GM19240 (cell line): ENCODE data around the gene GTPBP2.
"Not testable (repeated sequence)": the region's sequence is repeated elsewhere in the genome, so short reads cannot be mapped to it uniquely, and the experiment has no call there.

Experiments
- DNase-seq: peaks from one replicate; pipeline ENCODE4 v3.0.0; 2011; ENCODE audit warnings: low spot score; ENCODE audit not compliant: insufficient read length

Gene GTPBP2

GRCh38 chr6:43623880-43624785 is 4.9 kb downstream of the GTPBP2 start:
- no peak for DNase-seq

DNA sequence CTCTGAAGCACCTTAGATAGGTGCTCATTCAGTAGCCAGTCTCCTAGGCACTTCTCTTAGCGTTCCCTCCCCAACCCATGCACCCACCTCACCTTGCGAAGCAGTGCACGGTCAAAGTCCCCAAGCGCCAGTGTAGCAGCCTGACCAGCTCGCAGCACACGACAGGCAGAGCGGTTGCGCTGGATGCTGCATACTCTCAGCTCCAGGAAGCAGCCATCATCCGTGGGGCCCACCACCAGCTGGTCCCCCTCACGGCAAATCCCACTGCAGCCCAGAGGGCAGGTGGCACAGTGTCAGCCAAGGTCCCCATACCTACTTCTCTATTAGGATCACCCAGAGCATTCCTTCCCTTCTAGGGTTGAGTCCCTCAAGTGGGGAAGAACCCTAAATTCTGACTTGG is 6.5 kb downstream of the GTPBP2 start:
- DNase-seq: no peak

- no peak for DNase-seq
These were observed 7.3 kb downstream of the GTPBP2 start for GRCh38 chr6:43621836-43622180.

DNA sequence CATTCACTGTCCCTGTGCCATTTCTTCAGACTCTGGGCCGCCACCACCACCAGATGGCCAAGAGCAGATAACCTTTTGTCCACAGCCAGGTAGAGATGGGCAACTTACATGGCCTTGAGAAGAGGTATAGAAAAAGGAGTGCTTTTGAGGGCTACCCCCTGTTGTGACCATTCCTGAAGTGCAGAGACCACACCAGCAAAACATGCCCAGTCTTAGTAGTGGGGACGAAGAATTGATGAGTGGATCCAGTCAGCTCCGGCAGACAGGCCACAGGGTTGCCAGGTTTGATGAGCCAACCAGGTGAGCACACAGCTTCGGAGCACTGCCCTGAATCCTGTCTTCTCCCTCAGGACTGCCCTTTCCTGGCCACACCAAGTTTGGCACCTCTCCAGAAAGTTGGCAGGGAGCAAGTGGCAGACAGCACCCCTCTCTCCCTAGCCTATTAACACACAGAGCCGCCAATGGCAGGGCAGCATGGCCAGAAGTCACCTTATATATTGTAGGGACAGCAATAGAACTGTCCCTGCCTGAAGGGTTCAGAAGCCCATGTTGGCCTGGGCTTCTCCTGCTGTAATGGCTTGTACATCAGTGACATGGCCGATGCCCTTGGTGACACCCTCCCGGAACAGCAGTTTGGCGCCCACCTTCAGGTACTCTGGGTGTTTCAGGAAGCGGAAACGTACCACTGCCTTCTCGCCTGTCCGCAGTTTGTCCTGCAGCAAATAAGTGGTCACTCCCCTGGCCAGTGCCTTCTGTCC is 7.8 kb downstream of the GTPBP2 start:
- no peak for DNase-seq

- DNase-seq: no peak
These were observed 12.2 kb downstream of the GTPBP2 start for GRCh38 chr6:43616725-43617472.

DNA sequence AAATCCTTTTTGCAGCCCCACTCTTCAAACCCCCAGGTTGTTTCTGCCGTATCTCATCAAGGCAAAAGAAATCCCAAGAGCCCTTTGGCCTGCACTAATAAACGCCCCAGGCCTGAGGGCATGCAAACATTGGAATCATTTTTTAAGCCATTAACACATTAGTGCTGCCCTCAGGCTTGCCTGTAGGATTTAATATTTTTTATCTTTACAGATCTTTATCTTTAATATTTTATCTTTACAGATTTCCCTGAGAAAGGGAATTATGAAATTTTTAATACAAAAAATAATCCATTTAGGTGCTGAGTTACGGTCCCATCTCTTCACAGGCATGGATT is 14.7 kb downstream of the GTPBP2 start:
- no peak for DNase-seq

GRCh38 chr6:43613721-43614395 is 15.2 kb downstream of the GTPBP2 start:
- DNase-seq: no peak

DNA sequence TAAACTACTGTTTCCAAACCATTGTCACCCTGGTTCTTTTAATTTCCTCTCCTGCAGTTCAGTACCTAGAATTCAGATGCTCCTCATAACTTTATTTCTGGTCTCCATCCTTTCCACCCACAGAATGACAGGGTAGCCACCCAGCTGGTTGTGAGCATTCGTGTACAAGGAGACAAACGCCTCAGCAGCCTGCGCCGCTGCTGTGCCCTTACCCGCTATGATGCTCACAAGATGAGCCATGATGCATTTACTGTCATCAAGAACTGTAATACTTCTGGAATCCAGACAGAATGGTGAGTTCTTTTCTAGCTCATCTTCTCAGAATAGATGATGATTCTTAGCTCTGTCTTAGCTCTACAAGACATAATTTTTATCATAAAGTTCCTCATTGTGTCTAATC is 18.6 kb downstream of the GTPBP2 start:
- DNase-seq: no peak

DNA sequence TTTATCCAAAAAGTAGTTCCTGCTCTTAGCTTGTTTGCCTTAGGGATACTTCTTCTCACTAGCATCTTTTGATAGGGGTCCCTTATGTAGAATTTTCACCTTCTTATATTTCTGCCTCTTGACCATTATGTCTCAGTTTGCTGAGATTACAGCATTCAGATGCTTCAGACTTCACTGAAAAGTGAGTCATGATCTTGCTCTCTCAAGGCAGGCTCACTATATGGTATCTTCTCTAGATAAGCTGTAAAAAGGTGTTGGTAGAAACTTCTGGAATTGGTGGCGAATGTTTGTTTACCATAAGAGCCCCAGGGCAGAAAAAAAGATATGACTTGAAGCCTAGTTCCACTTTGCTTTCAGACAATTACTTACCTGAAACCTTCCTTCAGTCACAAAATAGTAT is 19.7 kb downstream of the GTPBP2 start:
- DNase-seq: no peak

GRCh38 chr6:43608807-43609206 is 20.3 kb downstream of the GTPBP2 start:
- no peak for DNase-seq

DNA sequence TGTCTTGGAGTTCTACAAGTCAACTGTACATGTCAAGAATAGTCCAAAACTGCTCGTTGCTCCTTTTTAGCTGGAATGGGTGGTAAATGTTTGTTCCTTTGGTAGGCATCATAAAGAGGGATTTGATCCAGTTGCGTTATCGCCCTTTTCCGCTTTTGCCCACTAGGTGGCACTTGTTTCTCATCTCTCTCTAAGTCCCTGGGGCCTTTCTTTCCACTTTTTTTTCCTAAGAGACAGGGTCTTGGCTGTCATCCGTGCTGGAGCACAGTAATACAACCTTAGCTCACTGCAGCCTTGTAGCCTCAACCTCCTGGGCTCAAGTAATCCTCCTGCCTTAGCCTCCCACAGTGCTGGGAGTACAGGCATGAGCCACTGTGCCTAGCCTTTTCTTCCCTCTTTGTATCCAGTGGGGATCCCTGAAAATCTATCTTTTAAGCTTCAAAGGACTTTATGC is 20.7 kb downstream of the GTPBP2 start:
- DNase-seq: no peak

DNA sequence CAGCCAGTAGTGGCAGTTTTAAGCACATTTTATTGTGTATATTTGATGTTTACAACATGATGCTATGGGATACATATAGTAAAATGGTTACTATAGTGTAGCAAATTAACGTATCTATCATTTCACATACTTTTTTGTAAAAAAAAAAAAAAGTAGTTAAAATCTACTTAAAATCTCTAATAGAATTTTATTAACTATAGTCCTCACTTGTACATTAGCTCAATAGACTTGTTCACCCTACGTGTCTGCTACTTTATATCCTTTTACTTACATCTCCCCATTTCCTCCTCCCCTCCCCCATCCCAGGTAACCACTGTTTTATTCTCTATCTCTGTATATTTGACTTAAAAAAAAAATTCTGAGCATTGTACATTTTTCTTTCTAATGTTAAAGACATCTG is 23.0 kb downstream of the GTPBP2 start:
- DNase-seq: no peak

GRCh38 chr6:43604174-43604573 is 24.9 kb downstream of the GTPBP2 start:
- no peak for DNase-seq

- no peak for DNase-seq
These were observed 28.5 kb downstream of the GTPBP2 start for GRCh38 chr6:43600595-43600994.

GRCh38 chr6:43593938-43594337 is 35.1 kb downstream of the GTPBP2 start:
- no peak for DNase-seq

GRCh38 chr6:43589564-43589963 is 39.5 kb downstream of the GTPBP2 start:
- DNase-seq: not testable (repeated sequence)

DNA sequence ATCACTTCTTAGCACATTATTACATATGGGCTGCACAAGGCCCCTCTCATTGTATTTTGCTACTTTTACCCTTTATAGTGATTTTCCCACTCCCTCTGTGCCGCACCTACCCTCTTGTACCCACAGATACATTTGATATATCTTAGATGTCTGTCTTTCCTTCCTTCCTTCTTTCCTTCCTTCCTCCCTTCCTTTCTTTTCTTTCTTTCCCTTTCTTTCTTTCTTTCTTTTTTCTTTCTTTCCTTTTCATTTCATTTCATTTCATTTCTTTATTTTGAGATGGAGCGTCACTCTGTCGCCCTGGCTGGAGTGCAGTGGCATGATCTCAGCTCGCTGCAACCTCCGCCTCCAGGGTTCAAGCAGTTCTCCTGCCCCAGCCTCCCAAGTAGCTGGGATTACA is 40.9 kb downstream of the GTPBP2 start:
- DNase-seq: no peak

DNA sequence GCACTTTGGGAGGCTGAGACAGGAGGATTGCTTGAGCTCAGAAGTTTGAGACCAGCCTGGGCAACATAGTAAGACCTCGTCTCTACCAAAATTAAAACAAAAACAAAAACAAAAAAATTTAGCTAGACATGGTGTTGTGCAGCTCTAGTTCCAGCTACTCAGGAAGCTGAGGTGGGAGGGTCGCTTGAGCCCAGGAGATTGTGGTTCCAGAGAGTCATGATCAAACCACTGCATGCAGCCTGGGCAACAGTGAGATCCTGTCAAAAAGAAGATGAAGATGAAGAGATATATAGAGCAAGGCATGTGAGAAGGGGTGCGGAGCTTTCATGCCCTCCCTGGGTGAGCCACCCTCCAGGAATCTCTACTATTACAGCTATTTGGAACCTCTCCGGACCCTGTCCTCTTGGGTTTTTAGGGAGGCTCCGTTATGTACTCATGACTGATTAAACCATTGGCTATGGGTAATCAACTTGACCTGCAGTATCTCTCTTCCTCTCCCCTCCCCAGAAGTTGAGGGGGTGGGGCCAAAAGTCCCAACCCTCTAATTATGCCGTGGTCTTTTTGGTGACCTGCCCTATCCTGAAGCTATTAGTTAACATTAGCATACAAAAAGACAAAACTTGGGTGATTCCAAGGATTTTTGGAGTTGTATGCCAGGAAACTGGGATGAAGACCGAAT is 44.0 kb downstream of the GTPBP2 start:
- DNase-seq: no peak

DNA sequence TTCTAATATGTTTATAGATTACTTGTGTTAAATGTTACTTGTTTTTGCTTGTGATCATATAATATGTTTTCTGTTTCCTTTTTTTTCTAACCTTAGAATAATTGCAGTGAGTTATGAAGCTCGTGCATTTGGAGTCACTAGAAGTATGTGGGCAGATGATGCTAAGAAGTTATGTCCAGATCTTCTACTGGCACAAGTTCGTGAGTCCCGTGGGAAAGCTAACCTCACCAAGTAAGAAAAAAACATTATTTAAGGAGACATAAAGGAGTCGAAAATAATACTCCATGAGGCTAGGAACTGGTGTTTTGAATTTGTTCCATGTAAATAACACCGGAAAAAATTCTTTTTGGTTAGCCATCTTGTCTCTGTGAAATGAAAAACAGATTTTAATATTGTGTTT is 46.2 kb downstream of the GTPBP2 start:
- DNase-seq: no peak

GRCh38 chr6:43579171-43579570 is 49.9 kb downstream of the GTPBP2 start:
- no peak for DNase-seq

DNA sequence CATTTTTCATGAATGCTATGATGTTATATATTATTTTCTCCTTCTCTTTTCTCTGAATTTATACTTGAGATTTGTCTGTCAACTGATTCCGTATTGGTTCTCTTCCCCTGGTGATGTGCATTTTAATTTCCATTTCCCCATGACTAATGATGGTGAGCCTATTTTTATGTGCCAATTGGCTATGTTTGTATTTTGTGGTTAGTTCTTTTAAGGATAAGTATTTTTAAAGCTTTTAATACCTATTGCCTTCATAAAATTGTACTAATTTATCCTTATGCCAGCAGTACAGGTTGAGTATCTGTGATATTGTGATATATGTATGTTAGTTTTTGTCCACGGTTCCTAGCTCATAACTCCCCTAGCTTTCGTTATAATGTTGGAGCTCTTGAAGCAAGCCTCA is 50.3 kb downstream of the GTPBP2 start:
- DNase-seq: no peak
